HG03159 (cell line): ENCODE measurements around the gene CHD2.
A peak's percentile ranks its signal among the peaks of the same experiment; 100 is the strongest.
"Not testable (repeated sequence)": the region's sequence is repeated elsewhere in the genome, so short reads cannot be mapped to it uniquely, and the experiment has no call there.

ENCODE experiments used
- ATAC-seq: cut with Tn5 transposase; IDR thresholded peaks from one replicate; pipeline ENCODE4 v1.9.1; 2021; ENCODE audit warnings: mild to moderate bottlenecking, moderate library complexity; ENCODE audit not compliant: unreplicated experiment

The CHD2 gene

GRCh38 chr15:93032515-93033206, 132.5 kb downstream of the CHD2 start:
- ATAC-seq = not testable (repeated sequence)

GRCh38 chr15:93033434-93034045, 133.4 kb downstream of the CHD2 start:
- ATAC-seq = no peak

GRCh38 chr15:93034512-93034911, 134.4 kb downstream of the CHD2 start:
- ATAC-seq = no peak

- no peak for ATAC-seq
Observed at GRCh38 chr15:93035092-93035915, 135.2 kb downstream of the CHD2 start.

- peak; percentile 80 for ATAC-seq
Observed at GRCh38 chr15:93035953-93036810, 136.1 kb downstream of the CHD2 start.

- ATAC-seq = no peak
Observed at GRCh38 chr15:93036951-93037819, 137.1 kb downstream of the CHD2 start.

GRCh38 chr15:93037820-93038705, 137.9 kb downstream of the CHD2 start:
- no peak for ATAC-seq

- not testable (repeated sequence) for ATAC-seq
Observed at GRCh38 chr15:93039562-93040287, 139.6 kb downstream of the CHD2 start.

- ATAC-seq = no peak
Observed at GRCh38 chr15:93040288-93041158, 140.4 kb downstream of the CHD2 start.

GRCh38 chr15:93041159-93041547, 141.0 kb downstream of the CHD2 start:
- ATAC-seq = no peak

- no peak for ATAC-seq
Observed at GRCh38 chr15:93042211-93042610, 142.1 kb downstream of the CHD2 start.

- no peak for ATAC-seq
Observed at GRCh38 chr15:93042691-93043378, 142.7 kb downstream of the CHD2 start.

- ATAC-seq = no peak
Observed at GRCh38 chr15:93043621-93044300, 143.6 kb downstream of the CHD2 start.

GRCh38 chr15:93044301-93045190, 144.4 kb downstream of the CHD2 start:
- ATAC-seq = no peak

GRCh38 chr15:93045191-93045785, 145.2 kb downstream of the CHD2 start:
- no peak for ATAC-seq
